Muscle layer of duodenum (tissue), 2 donors: ENCODE measurements around the gene LEF1.

ENCODE experiments used
- H3K27ac ChIP-seq: one replicate; pipeline ENCODE4 v1.7.0; 2013; ENCODE audit warnings: mild to moderate bottlenecking, low read length
- H3K27me3 ChIP-seq: one replicate; pipeline ENCODE4 v1.7.0; 2013; ENCODE audit warnings: low read depth, mild to moderate bottlenecking, control low read depth, low read length
- H3K36me3 ChIP-seq, 2 donors: one replicate each; pipeline ENCODE4 v1.7.0; 2013; ENCODE audit warnings: low read length in 2 of 2, control low read depth in 1 of 2, mild to moderate bottlenecking in 1 of 2; ENCODE audit not compliant: insufficient read depth in 2 of 2, control insufficient read depth in 1 of 2
- H3K4me1 ChIP-seq, 2 donors: one replicate each; pipeline ENCODE4 v1.7.0; 2013; ENCODE audit warnings: low read length in 2 of 2, mild to moderate bottlenecking in 2 of 2, control low read depth in 1 of 2, moderate library complexity in 1 of 2; ENCODE audit not compliant: insufficient read depth in 2 of 2, control insufficient read depth in 1 of 2
- H3K4me3 ChIP-seq, 2 donors: one replicate each; pipeline ENCODE4 v1.7.0; 2013; ENCODE audit warnings: low read length in 2 of 2, low read depth in 1 of 2, mild to moderate bottlenecking in 1 of 2
- H3K9me3 ChIP-seq, 2 donors: one replicate each; pipeline ENCODE4 v1.7.0; 2013; ENCODE audit warnings: low read length in 2 of 2, control low read depth in 1 of 2, mild to moderate bottlenecking in 1 of 2; ENCODE audit not compliant: control insufficient read depth in 1 of 2
- donor health status: healthy.

Gene LEF1

GRCh38 chr4:108165586-108165985, 3.1 kb downstream of the LEF1 start:
- Histone ChIP-seq H3K27ac (no peak overlapping the region), H3K4me3 (no peak overlapping the region), H3K4me1 (peaks cover 0 to 22% of the 10 kb centered on the region in 2 donors), H3K9me3 (no peaks in the 10 kb centered on the region), H3K36me3 (no peaks in the 10 kb centered on the region), H3K27me3 (peaks cover 46% of the 10 kb centered on the region)

GRCh38 chr4:108163351-108163750, 5.4 kb downstream of the LEF1 start:
- no peaks in the 10 kb centered on the region for H3K9me3 ChIP-seq
- no peak overlapping the region for H3K27ac ChIP-seq
- peaks cover 0 to 14% of the 10 kb centered on the region in 2 donors for H3K4me1 ChIP-seq
- no peaks in the 10 kb centered on the region for H3K36me3 ChIP-seq
- H3K4me3 ChIP-seq = no peak overlapping the region
- peaks cover 26% of the 10 kb centered on the region for H3K27me3 ChIP-seq

- Histone ChIP-seq H3K9me3 (no peaks in the 10 kb centered on the region), H3K4me1 (no peaks in the 10 kb centered on the region), H3K27me3 (peaks cover 5% of the 10 kb centered on the region), H3K27ac (no peak overlapping the region), H3K36me3 (no peaks in the 10 kb centered on the region), H3K4me3 (no peak overlapping the region)
These were observed 7.9 kb downstream of the LEF1 start for GRCh38 chr4:108160741-108161352.

GRCh38 chr4:108159845-108160244, 8.9 kb downstream of the LEF1 start:
- Histone ChIP-seq H3K27ac (no peak overlapping the region), H3K36me3 (no peaks in the 10 kb centered on the region), H3K27me3 (no peaks in the 10 kb centered on the region), H3K4me3 (no peak overlapping the region), H3K9me3 (no peaks in the 10 kb centered on the region), H3K4me1 (no peaks in the 10 kb centered on the region)

- H3K27me3 ChIP-seq = no peaks in the 10 kb centered on the region
- H3K9me3 ChIP-seq = no peaks in the 10 kb centered on the region
- H3K27ac ChIP-seq = no peak overlapping the region
- H3K4me1 ChIP-seq = no peaks in the 10 kb centered on the region
- no peak overlapping the region for H3K4me3 ChIP-seq
- H3K36me3 ChIP-seq = no peaks in the 10 kb centered on the region
These were observed 11.1 kb downstream of the LEF1 start for GRCh38 chr4:108157655-108158054.

GRCh38 chr4:108156391-108156790, 12.3 kb downstream of the LEF1 start:
- H3K36me3 ChIP-seq = no peaks in the 10 kb centered on the region
- no peak overlapping the region for H3K4me3 ChIP-seq
- no peak overlapping the region for H3K27ac ChIP-seq
- no peaks in the 10 kb centered on the region for H3K9me3 ChIP-seq
- H3K4me1 ChIP-seq = no peaks in the 10 kb centered on the region
- no peaks in the 10 kb centered on the region for H3K27me3 ChIP-seq

- no peak overlapping the region for H3K27ac ChIP-seq
- no peaks in the 10 kb centered on the region for H3K36me3 ChIP-seq
- H3K4me3 ChIP-seq = no peak overlapping the region
- no peaks in the 10 kb centered on the region for H3K4me1 ChIP-seq
- no peaks in the 10 kb centered on the region for H3K9me3 ChIP-seq
- H3K27me3 ChIP-seq = no peaks in the 10 kb centered on the region
These were observed 13.4 kb downstream of the LEF1 start for GRCh38 chr4:108155373-108155772.

GRCh38 chr4:108152980-108153379, 15.8 kb downstream of the LEF1 start:
- no peaks in the 10 kb centered on the region for H3K27me3 ChIP-seq
- H3K36me3 ChIP-seq = no peaks in the 10 kb centered on the region
- no peaks in the 10 kb centered on the region for H3K4me1 ChIP-seq
- H3K27ac ChIP-seq = no peak overlapping the region
- no peaks in the 10 kb centered on the region for H3K9me3 ChIP-seq
- no peak overlapping the region for H3K4me3 ChIP-seq

GRCh38 chr4:108149588-108150380, 18.9 kb downstream of the LEF1 start:
- Histone ChIP-seq H3K4me3 (no peak overlapping the region), H3K27me3 (no peaks in the 10 kb centered on the region), H3K4me1 (no peaks in the 10 kb centered on the region), H3K36me3 (no peaks in the 10 kb centered on the region), H3K27ac (no peak overlapping the region), H3K9me3 (no peaks in the 10 kb centered on the region)

GRCh38 chr4:108148316-108148715, 20.4 kb downstream of the LEF1 start:
- Histone ChIP-seq H3K9me3 (no peaks in the 10 kb centered on the region), H3K4me1 (no peaks in the 10 kb centered on the region), H3K27me3 (no peaks in the 10 kb centered on the region), H3K36me3 (no peaks in the 10 kb centered on the region), H3K4me3 (no peak overlapping the region), H3K27ac (no peak overlapping the region)

- no peaks in the 10 kb centered on the region for H3K36me3 ChIP-seq
- no peaks in the 10 kb centered on the region for H3K27me3 ChIP-seq
- H3K4me1 ChIP-seq = no peaks in the 10 kb centered on the region
- no peak overlapping the region for H3K4me3 ChIP-seq
- H3K27ac ChIP-seq = no peak overlapping the region
- H3K9me3 ChIP-seq = no peaks in the 10 kb centered on the region
These were observed 21.9 kb downstream of the LEF1 start for GRCh38 chr4:108146819-108147218.

- Histone ChIP-seq H3K36me3 (no peaks in the 10 kb centered on the region), H3K27ac (no peak overlapping the region), H3K4me3 (no peak overlapping the region), H3K27me3 (no peaks in the 10 kb centered on the region), H3K9me3 (no peaks in the 10 kb centered on the region), H3K4me1 (no peaks in the 10 kb centered on the region)
These were observed 22.4 kb downstream of the LEF1 start for GRCh38 chr4:108146336-108146735.
